DND-41 (cell line): ENCODE data around the gene TNS1.

ENCODE experiments used
- ATAC-seq: fragments of 200-7000 bp; cut with Tn5 transposase; 3 replicates; pipeline ENCODE4 v1.9.1; 2021; ENCODE audit warnings: low read depth; ENCODE audit not compliant: insufficient read depth
- DNase-seq: peaks from one replicate; pipeline ENCODE4 v3.0.0-alpha.2; 2020
- H2AFZ ChIP-seq: 2 replicates; pipeline ENCODE4 v1.6.0; 2012; ENCODE audit warnings: low read depth, low read length
- H3K27ac ChIP-seq: 2 replicates; pipeline ENCODE4 v1.5.1; 2012; ENCODE audit warnings: low read length, inconsistent platforms
- H3K27me3 ChIP-seq: fragments of 200-600 bp; sonication (generic); 2 replicates; pipeline ENCODE4 v1.6.0; 2012; ENCODE audit warnings: low read length, mild to moderate bottlenecking, inconsistent platforms; ENCODE audit not compliant: insufficient read depth, poor library complexity
- H3K36me3 ChIP-seq: 2 replicates; pipeline ENCODE4 v1.5.1; 2012; ENCODE audit warnings: low read length, inconsistent platforms; ENCODE audit not compliant: insufficient read depth
- H3K4me1 ChIP-seq: 2 replicates; pipeline ENCODE4 v1.5.1; 2012; ENCODE audit warnings: mild to moderate bottlenecking, low read length; ENCODE audit not compliant: insufficient read depth
- H3K4me2 ChIP-seq: 2 replicates; pipeline ENCODE4 v1.6.0; 2012; ENCODE audit warnings: mild to moderate bottlenecking, moderate library complexity, low read length, inconsistent platforms; ENCODE audit not compliant: insufficient read depth
- H3K4me3 ChIP-seq, 2 experiments: fragments of 200-600 bp in 1 of 2; shearing (Covaris generic) in 1 of 2; 2 replicates each; pipeline ENCODE4 v1.5.1; 2012 to 2016; ENCODE audit warnings: inconsistent platforms in 2 of 2, low read length in 2 of 2, mild to moderate bottlenecking in 2 of 2, low read depth in 1 of 2, moderate library complexity in 1 of 2
- H3K79me2 ChIP-seq: 2 replicates; pipeline ENCODE4 v1.6.0; 2012; ENCODE audit warnings: low read length, inconsistent platforms; ENCODE audit not compliant: insufficient read depth
- H3K9ac ChIP-seq: 2 replicates; pipeline ENCODE4 v1.6.0; 2012; ENCODE audit warnings: low read depth, mild to moderate bottlenecking, inconsistent platforms, low read length, moderate library complexity
- H3K9me3 ChIP-seq: 2 replicates; pipeline ENCODE4 v1.5.1; 2012; ENCODE audit warnings: low read length, moderate library complexity, mild to moderate bottlenecking, inconsistent platforms; ENCODE audit not compliant: insufficient read depth, severe bottlenecking
- H4K20me1 ChIP-seq: 2 replicates; pipeline ENCODE4 v1.6.0; 2012; ENCODE audit warnings: low read length; ENCODE audit not compliant: insufficient read depth
- EZH2 ChIP-seq: IDR thresholded peaks from 3 replicates; pipeline ENCODE4 v1.6.1; 2012; ENCODE audit warnings: borderline replicate concordance, low read depth, mild to moderate bottlenecking, moderate library complexity, low read length, inconsistent platforms; ENCODE audit not compliant: severe bottlenecking
- TF ChIP-seq, protein P1 (sequence below): IDR thresholded peaks from 2 replicates; pipeline ENCODE4 v1.5.1; 2012; ENCODE audit warnings: borderline replicate concordance, low read length, moderate library complexity, mild to moderate bottlenecking; ENCODE audit not compliant: poor library complexity, severe bottlenecking; ENCODE audit errors: extremely low read depth

The TNS1 gene

DNA sequence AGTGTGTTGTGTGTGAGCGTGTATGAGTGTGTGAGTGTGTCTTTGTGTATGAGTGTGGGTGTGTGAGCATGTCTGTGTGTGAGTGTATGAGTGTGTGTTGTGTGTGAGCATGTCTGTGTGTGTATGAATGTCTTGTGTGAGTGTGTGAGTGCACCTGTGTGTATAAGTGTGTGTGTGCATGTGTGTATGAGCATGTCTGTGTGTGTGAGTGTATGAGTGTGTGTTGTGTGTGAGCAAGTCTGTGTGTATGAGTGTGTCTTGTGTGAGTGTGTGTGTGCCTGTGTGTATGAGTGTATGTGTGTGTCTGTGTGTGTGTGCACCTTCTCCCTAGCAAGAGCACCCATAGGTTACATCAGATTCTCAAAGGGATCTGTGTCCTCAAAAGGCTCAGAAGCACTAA is 28.5 kb upstream of the TNS1 start:
- no peak for TF ChIP-seq EZH2
- TF ChIP-seq, protein P1, sequence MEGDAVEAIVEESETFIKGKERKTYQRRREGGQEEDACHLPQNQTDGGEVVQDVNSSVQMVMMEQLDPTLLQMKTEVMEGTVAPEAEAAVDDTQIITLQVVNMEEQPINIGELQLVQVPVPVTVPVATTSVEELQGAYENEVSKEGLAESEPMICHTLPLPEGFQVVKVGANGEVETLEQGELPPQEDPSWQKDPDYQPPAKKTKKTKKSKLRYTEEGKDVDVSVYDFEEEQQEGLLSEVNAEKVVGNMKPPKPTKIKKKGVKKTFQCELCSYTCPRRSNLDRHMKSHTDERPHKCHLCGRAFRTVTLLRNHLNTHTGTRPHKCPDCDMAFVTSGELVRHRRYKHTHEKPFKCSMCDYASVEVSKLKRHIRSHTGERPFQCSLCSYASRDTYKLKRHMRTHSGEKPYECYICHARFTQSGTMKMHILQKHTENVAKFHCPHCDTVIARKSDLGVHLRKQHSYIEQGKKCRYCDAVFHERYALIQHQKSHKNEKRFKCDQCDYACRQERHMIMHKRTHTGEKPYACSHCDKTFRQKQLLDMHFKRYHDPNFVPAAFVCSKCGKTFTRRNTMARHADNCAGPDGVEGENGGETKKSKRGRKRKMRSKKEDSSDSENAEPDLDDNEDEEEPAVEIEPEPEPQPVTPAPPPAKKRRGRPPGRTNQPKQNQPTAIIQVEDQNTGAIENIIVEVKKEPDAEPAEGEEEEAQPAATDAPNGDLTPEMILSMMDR: no peak
- Histone ChIP-seq H3K27me3 (no peaks in the 10 kb centered on the region), H3K36me3 (no peaks in the 10 kb centered on the region), H4K20me1 (peaks cover 5% of the 10 kb centered on the region), H3K4me3 (no peak overlapping the region), H3K9me3 (no peaks in the 10 kb centered on the region), H3K79me2 (no peaks in the 10 kb centered on the region), H3K4me2 (no peak overlapping the region), H3K9ac (no peak overlapping the region), H3K27ac (no peak overlapping the region), H3K4me1 (peaks cover 4% of the 10 kb centered on the region), H2AFZ (no peak overlapping the region)
- DNase-seq (no peak), ATAC-seq (no peak)

DNA sequence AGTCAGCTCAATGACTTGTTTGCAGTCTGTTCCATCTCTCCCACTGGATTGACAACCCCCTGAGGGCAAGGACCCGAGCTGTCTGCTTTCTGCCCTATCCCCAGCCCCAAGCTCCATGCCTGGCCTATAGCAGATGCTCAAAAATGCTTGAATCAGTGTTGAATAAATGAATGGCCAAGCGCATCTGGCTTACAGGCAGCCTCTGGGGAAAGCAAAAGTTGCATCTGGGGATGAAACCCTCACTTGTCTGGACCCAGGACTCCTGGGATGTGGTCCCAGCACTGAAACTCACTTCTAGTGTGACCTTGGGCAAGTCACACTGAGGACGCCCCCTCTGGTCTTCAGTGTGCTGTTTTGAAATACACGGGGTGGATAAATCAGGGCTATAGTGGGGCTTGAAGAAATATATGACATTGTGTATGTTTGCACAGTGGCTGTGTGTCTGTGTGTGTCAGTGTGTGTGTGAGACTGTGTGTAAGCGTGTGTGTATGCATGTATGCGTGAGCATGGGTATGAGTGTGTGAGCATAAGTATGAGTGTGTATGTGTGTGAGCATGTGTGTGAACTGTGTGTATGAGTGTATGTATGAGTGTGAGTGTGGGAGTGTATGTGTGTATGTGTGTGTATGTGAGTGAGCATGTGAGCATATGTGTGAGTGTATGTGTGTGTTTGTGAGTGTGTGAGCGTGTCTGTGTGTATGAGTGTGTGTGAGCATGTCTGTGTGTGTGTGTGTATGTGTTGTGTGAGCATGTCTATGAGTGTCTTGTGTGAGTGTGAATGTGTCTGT is 27.8 kb upstream of the TNS1 start:
- no peak overlapping the region for H2AFZ ChIP-seq
- no peak overlapping the region for H3K4me2 ChIP-seq
- H3K9ac ChIP-seq: no peak overlapping the region
- no peak overlapping the region for H3K27ac ChIP-seq
- DNase-seq: peak; percentile 1
- peaks cover 3% of the 10 kb centered on the region for H3K27me3 ChIP-seq
- TF ChIP-seq EZH2: no peak
- no peak for ATAC-seq
- no peak overlapping the region for H3K4me3 ChIP-seq
- peaks cover 5% of the 10 kb centered on the region for H4K20me1 ChIP-seq
- H3K36me3 ChIP-seq: no peaks in the 10 kb centered on the region
- peaks cover 4% of the 10 kb centered on the region for H3K4me1 ChIP-seq
- H3K79me2 ChIP-seq: no peaks in the 10 kb centered on the region
- H3K9me3 ChIP-seq: no peaks in the 10 kb centered on the region

DNA sequence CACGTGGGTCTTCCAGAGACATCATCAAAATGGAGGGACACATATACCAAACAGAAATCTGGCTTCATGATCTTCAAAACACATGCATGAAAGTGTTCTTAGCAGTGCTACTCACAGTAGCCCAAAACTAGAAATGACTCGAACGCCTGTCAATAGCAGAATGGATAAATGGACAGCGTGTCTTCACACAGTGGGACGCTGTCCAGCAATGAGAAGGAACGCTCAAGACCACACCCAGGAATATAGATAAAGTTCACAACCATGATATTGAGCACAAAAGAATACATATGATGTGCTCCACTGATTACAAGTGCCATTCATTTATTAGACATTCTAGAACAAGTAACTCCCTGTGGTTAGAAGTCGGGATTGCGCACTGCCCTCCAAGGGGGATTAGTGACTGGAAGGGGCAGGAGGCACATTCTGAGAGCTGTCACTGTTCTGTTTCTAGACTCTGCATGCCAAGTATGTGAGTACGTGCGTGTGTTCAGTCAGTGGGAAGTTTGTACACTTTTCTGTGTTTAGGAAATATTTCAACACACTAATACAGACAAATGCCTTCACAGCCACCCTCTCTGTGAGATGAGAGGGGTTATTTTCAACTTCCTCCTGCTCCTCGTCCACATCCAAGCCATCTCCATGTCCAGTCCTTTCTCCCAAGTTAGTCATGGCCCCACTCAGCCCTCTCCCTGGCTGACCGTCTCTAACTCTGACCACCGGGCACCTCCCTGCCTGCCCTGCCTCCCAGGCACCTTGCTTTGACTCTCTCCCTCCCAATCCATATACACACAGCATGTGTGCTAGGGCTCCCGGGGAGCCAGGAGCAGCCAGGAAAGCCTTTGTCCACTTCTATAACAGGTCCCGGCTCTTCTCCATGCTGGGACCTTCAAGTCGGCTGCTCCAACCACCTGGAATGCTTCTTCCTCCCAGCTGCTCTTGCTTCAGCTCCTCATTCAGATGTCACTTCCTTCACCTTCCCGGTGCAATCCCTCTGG is 26.9 kb upstream of the TNS1 start:
- no peak overlapping the region for H2AFZ ChIP-seq
- no peaks in the 10 kb centered on the region for H3K9me3 ChIP-seq
- H3K4me2 ChIP-seq: no peak overlapping the region
- H3K4me1 ChIP-seq: peaks cover 4% of the 10 kb centered on the region
- H3K79me2 ChIP-seq: no peaks in the 10 kb centered on the region
- no peaks in the 10 kb centered on the region for H3K36me3 ChIP-seq
- peaks cover 5% of the 10 kb centered on the region for H3K27me3 ChIP-seq
- H3K9ac ChIP-seq: no peak overlapping the region
- H3K27ac ChIP-seq: no peak overlapping the region
- peaks cover 7% of the 10 kb centered on the region for H4K20me1 ChIP-seq
- H3K4me3 ChIP-seq: no peak overlapping the region
- TF ChIP-seq EZH2: no peak
- TF ChIP-seq, protein P1: no peak
- no peak for DNase-seq
- no peak for ATAC-seq
